Liver (tissue), 3 donors: Measurements from ENCODE around the gene SPP2.

ENCODE experiments used
- CTCF ChIP-seq: fragments of 150-350 bp; IDR thresholded peaks from 2 replicates; pipeline ENCODE4 v1.5.1; 2017; ENCODE audit warnings: improper control_type of control experiment, low read depth, low read length; ENCODE audit not compliant: missing input control
- FOXA1 ChIP-seq: IDR thresholded peaks from 2 replicates; pipeline ENCODE4 v1.6.1; 2016; ENCODE audit warnings: antibody characterized with exemption
- HNF4A ChIP-seq, 2 donors: conservative IDR thresholded peaks; 2 replicates each; pipeline ENCODE4 v1.6.1; 2016; ENCODE audit warnings: antibody characterized with exemption in 2 of 2, mild to moderate bottlenecking in 2 of 2
- HNF4G ChIP-seq: IDR thresholded peaks from 2 replicates; pipeline ENCODE4 v1.6.1; 2016; ENCODE audit warnings: antibody characterized with exemption
- JUND ChIP-seq, 2 donors: IDR thresholded peaks; 2 replicates each; pipeline ENCODE4 v1.6.1; 2016; ENCODE audit warnings: antibody characterized with exemption in 2 of 2
- RAD21 ChIP-seq, 2 donors: IDR thresholded peaks; 2 replicates each; pipeline ENCODE4 v1.6.1; 2016; ENCODE audit warnings: antibody characterized with exemption in 2 of 2, mild to moderate bottlenecking in 2 of 2
- TAF1 ChIP-seq: conservative IDR thresholded peaks from 2 replicates; pipeline ENCODE4 v1.6.1; 2016; ENCODE audit warnings: antibody characterized with exemption, mild to moderate bottlenecking
- YY1 ChIP-seq: IDR thresholded peaks from 2 replicates; pipeline ENCODE4 v1.6.1; 2016; ENCODE audit warnings: antibody characterized with exemption, mild to moderate bottlenecking
- ZBTB33 ChIP-seq: IDR thresholded peaks from 2 replicates; pipeline ENCODE4 v1.6.1; 2016; ENCODE audit warnings: antibody characterized with exemption
- donor health status: healthy.
- donor health status: healthy.

DNA sequence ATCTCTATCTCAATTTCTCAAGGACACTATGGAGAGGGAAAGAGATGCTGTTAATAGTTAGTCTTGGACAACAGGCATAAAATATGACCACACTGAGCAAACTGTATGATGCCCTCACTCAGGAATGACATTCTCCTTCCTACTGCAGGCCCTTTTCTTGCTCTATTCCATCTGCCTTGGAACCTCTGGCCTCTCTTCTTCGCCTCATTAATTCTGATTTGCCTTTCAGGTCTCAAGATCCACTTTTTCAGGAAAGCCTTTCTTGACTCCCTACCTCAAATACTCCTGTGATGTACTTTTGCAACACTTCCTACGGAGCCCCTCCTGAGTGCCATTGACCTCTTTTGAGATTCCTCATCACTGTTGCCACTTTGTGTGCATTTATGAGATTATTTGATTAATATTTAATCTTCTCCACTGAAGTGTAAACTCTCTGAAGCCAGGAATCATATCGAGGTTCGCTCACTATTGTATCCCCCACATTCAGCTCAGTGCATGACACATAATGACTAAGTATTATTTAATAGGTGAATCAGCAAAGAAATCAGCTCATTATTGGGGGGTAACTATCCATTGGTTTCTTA is 21.3 kb upstream of the SPP2 start:
- TF ChIP-seq CTCF (no peak), TAF1 (no peak), YY1 (no peak), RAD21 (IDR thresholded peaks at IDR 0.05) (no peak), JUND (IDR thresholded peaks at IDR 0.05) (no peak), ZBTB33 (no peak), FOXA1 (no peak), HNF4G (no peak), HNF4A (conservative IDR thresholded peaks at IDR 0.05) (no peak)
